Aortic smooth muscle cell (primary cell): ENCODE measurements around the gene SRGAP2. TPM values are rescaled to one million over a fixed set of nuclear protein-coding genes. Genes with fewer than 3 reads are reported as not detected.

Source experiments
- total RNA-seq: library from RNA; depleted of rRNA; stranded (reverse); fragments of >200 nt; gene quantifications from 2 replicates; pipeline ENCODE4 v1.2.3, GENCODE V29; 2014

The SRGAP2 gene
- 44.3 and 64.8 TPM in 2 replicates for total RNA-seq

DNA sequence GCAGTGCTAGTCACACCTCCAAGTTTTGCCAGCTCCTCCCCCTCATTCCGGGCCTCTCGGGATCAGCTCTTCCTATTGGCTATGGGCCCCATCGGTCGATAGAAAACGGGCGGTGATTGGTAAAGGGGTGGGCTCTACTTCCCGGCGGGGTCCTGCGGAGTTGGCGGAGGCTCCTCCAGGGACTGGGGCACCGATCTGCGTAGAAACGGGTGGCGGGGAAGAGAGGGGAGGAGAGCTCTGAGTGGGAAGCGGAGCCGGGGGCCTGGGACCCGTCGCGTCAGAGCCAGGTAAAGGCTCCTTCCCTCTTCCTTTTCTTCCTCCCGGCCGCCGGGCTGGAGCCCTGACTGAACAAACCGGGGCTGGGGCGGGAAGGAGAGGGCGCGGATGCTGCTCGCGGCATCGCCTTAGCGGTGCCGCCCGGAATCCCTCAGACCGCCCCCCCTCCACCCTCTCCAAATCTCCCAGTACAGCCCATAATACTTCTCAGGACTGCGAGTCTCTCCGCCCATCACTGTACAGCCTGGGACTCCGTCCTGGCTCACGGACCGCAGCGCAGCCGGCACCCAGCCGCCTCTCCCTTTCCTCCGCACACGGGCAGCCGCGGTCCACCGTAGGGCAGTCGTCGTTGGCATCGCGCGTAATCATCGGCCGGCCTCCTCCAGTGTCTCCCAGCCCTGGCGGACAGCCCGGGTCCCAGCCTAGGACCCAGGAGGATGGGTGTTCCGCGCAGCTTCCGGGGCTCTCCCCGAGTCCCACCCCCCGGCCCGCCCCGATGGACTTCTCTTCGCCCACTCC lies at the start of gene SRGAP2:
Gene SRGAP2 (plus strand): TSS at position 178 of the 795 bp plus-strand sequence. CDS start 2,430 bp downstream, outside the sequence.

DNA sequence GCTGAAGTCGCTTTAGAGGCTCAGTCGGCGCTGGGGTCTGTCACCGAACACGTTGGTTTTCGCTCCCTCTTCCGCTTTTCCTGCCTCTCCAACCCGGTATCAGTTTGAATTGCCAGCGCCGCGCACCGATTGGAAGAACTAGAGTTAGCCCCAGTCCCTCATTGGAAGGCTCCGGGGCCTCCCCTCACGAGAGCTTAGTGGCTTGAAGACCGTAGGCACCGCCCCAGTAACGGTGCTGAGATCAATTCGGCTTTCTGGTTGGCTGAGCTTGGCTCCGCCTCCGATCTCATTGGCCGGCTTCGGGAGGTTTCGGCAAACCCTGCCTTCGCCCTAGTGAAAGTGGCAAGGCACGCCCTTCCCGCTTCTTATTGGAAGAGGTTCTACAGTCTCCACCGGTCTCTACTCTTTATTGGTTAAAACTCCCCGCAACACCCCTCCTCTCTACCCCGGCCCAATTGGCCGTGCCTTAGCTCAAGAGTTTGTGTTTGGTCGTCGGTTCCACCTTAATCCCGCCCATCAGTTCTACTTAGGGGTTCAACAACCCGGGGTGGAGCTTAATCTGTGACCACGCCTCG lies 465 bp upstream of the SRGAP2 start, which contains the start of gene FAM72A:
Gene FAM72A (minus strand): TSS at position 51 of the 575 bp plus-strand sequence. CDS start 814 bp downstream, outside the sequence.

Other genes starting within 250 kb of the SRGAP2 start
- gene RAB7B, start 200.1 kb upstream of the SRGAP2 start, total RNA-seq, result 7.5 and 8.6 TPM in 2 replicates
- gene CTSE, start 179.6 kb upstream of the SRGAP2 start, total RNA-seq, result not detected in 2 replicates
- not detected in 2 replicates for gene RHEX, start 150.4 kb upstream of the SRGAP2 start, total RNA-seq
- gene AVPR1B, start 86.2 kb upstream of the SRGAP2 start, total RNA-seq, result not detected in 2 replicates
- 3.5 and 4.4 TPM in 2 replicates for gene FAM72A, start 702 bp upstream of the SRGAP2 start, total RNA-seq